Measurements from ENCODE around the gene TBC1D22A.

Gene TBC1D22A

DNA sequence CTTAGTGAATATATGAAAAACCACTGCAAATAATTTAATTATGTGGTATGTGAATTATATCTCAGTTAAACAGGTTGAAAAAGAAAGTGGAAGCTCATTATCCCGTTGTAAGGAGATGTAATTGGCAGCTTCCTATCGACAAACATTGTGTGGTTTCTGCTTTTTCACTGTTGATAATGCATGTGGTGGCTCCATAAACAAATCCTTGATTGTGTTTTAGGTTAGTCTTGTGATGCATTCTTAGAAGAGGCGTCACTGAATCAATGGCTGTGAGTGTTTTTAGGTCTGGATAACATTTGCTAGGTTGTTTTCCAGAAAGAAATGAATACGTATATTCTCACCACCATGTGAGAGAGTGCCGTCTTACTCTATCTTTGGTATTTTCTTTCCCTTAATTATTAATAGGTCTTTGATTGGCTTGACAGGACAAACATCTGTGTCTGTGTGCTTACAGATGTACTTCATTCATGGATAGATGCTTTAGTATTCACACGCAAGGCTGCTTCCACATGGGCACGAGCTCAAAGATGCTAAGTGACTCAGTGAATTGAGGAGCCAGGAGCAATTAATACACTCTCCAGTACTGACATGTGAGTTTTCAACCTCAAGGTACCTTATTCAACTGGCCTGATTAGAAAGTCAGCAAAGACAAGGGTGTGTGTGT, 166.7 kb downstream of the TBC1D22A start:
- POLR2A ChIA-PET = no interaction called here
- CTCF ChIA-PET = no interaction called here
- TF ChIP-seq, protein P1, sequence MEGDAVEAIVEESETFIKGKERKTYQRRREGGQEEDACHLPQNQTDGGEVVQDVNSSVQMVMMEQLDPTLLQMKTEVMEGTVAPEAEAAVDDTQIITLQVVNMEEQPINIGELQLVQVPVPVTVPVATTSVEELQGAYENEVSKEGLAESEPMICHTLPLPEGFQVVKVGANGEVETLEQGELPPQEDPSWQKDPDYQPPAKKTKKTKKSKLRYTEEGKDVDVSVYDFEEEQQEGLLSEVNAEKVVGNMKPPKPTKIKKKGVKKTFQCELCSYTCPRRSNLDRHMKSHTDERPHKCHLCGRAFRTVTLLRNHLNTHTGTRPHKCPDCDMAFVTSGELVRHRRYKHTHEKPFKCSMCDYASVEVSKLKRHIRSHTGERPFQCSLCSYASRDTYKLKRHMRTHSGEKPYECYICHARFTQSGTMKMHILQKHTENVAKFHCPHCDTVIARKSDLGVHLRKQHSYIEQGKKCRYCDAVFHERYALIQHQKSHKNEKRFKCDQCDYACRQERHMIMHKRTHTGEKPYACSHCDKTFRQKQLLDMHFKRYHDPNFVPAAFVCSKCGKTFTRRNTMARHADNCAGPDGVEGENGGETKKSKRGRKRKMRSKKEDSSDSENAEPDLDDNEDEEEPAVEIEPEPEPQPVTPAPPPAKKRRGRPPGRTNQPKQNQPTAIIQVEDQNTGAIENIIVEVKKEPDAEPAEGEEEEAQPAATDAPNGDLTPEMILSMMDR (IDR thresholded peaks at IDR 0.05; ENCODE audit: control extremely low read depth, extremely low read depth, low read depth, missing control alignments) = no peak
- no peak for DNase-seq (ENCODE audit: extremely low spot score)

DNA sequence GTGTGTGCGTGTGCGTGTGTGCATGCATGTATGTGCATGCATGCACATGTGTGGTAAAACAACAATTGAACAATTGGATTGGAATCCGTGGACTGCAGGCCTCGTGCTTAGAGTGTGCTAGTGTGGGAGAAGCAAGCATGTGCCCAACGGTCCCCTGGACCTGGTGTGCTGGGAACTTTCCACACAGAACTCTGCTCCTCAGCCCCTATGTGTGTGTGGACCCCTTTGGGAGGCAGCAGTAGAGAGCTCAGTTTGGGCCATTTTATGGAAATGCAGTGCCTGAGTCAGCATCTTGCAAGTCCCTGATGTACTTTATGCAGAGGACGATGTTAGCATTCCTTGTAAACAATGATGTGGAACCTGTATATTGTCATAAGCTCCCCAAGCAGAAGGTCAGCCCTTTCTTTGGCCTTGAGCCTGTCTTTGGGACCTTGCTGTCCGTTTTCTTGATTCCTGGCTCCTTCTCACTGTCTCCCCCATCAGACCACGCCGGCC, 167.3 kb downstream of the TBC1D22A start:
- DNase-seq (ENCODE audit: extremely low spot score) = no peak
- ChIA-PET POLR2A (no interaction called here), CTCF (no interaction called here)
- TF ChIP-seq, protein P1 (IDR thresholded peaks at IDR 0.05; ENCODE audit: control extremely low read depth, extremely low read depth, low read depth, missing control alignments) = no peak

DNA sequence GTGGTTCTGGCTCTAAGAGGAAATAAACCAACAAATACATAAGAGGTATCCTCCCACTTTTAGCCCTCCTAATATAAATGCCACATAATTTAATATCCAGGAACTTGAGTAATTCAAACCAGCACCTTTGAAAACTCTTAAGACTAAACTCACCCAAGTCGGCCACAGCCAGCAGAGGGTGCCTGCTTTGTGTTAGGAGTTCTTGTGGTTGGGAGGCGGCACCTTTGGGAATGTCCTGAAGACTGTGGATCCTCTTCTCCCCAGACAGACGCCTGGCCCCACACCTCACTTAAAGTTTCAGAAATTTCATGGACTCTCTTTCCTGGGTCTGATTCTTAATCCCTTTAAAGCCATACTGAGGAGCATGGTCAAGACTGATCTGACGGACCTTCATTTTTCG, 169.0 kb downstream of the TBC1D22A start:
- TF ChIP-seq, protein P1 (IDR thresholded peaks at IDR 0.05; ENCODE audit: control extremely low read depth, extremely low read depth, low read depth, missing control alignments) = no peak
- ChIA-PET POLR2A (no interaction called here), CTCF (no interaction called here)
- DNase-seq (ENCODE audit: extremely low spot score) = no peak

DNA sequence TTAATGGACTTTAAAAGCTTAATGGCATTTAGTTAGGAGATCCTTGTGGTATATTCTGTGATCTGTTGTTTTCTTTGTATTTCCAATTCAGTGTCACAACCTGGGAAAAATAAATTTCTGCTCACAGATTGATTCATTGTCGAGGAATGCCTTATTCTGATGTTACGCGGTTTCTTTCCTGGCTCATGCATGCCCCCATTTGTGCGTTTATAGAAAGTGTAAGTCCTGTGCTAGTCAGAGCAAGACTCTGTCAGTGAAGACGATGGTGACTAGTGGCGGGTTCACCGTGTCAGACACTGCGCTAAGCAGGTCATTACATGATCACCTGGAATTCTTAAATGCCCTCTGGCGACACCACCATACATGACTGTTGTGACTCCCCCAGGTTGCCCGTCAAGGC, 169.4 kb downstream of the TBC1D22A start:
- CTCF ChIA-PET = no interaction called here

DNA sequence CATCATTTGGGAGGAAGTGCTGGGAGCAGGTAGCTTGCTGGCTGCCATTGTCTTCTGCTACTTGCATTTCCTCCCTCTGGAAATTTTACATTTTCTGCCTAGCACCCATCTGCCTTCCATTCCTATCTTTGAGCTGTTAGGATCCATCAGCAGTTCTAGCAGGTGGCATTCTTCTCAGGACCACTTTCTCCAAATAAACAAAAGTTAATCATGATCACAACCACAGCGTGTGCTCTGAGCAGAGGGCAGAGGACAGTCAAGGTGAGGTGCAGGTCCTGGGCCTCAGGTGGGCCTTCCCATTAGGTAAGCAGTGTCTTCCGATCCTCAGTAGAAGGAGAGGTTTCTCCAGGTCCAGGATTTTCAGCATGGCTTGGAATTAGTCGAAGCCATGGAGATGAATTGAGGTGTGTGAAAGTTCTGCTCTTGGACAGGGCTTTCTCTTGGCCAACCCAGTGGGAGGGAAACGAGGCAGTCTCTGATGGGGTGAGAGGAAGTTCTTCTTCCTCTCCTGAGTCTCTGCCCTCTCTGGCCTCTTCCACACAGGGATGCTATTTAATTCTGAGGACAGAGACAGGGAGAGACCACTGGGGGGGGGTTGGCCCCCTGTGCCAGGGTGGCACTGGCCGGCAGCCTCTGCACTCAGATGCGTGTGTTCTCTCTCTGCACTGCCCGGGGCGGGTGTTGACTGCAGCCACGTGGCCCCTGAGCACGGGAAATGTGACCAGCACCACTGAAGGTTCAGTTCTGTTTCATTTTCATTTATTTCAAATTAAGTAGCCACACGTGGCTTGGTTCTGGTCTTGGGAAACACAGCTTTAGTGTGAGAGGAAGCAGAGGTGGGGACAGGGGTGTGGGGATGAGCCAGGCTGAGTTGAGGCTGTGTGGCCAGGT, 170.8 kb downstream of the TBC1D22A start:
- TF ChIP-seq, protein P1 (IDR thresholded peaks at IDR 0.05; ENCODE audit: control extremely low read depth, extremely low read depth, low read depth, missing control alignments) = no peak
- POLR2A ChIA-PET = no interaction called here
- DNase-seq (ENCODE audit: extremely low spot score) = no peak
- CTCF ChIA-PET = interaction anchor here (1.6 kb wide), 1 partner anchor 12 kb away, joined by 3 read pairs; no protein-coding TSS in a partner anchor

More for the DNA sequence above, 169.4 kb downstream of the TBC1D22A start:
- no peak for DNase-seq (ENCODE audit: extremely low spot score)
- POLR2A ChIA-PET = no interaction called here
- TF ChIP-seq, protein P1 (IDR thresholded peaks at IDR 0.05; ENCODE audit: control extremely low read depth, extremely low read depth, low read depth, missing control alignments) = no peak

DNA sequence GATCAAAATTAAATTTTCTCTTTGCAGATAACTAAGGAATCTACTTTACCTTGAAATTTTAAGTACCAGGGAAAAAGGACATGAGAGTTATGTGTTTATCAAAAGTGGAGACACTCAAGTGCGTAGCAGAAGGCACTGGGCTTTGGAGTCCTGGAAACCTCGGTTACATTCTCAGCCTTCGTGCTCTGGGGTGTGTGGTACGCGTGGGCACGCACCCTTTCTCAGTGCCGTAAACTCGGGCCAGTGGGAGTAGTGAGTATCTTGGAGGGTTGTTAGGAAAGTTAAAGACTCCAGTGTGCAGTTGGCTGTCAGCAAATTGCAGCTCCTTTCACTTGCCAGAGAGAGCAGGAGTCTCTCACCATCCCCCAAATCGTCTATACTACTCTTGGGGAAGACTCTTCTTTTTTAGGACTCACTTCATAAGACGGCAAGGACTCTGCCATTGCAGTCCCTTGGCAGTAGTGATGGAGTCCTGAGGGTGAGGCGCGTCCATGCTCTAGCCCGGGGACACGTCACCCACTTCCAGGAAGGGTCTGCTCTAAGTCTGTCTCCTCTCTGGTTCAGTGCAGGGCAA, 171.8 kb downstream of the TBC1D22A start:
- no peak for DNase-seq (ENCODE audit: extremely low spot score)
- POLR2A ChIA-PET = no interaction called here
- CTCF ChIA-PET = interaction anchor here (0.9 to 1.7 kb wide), 4 partner anchors 10 to 93 kb away, joined by 3 to 5 read pairs (median 4); no protein-coding TSS in a partner anchor
- TF ChIP-seq, protein P1 (IDR thresholded peaks at IDR 0.05; ENCODE audit: control extremely low read depth, extremely low read depth, low read depth, missing control alignments) = no peak
